NCI-H748 (cell line): ENCODE measurements around the gene UTP18.
"Not testable (repeated sequence)": the region's sequence is repeated elsewhere in the genome, so short reads cannot be mapped to it uniquely, and the experiment has no call there.

Source experiments
- DNase-seq: peaks from one replicate; lab custom pipeline; 2025; ENCODE audit not compliant: unreplicated experiment; lab: John Stamatoyannopoulos, UW

UTP18 gene

GRCh38 chr17:51330861-51331503 is 70.6 kb downstream of the UTP18 start:
- DNase-seq, result not testable (repeated sequence)

- no peak for DNase-seq
Measured at GRCh38 chr17:51335006-51335590, 74.8 kb downstream of the UTP18 start.

GRCh38 chr17:51335883-51336822 is 75.8 kb downstream of the UTP18 start:
- DNase-seq, result no peak

- DNase-seq, result no peak
Measured at GRCh38 chr17:51341457-51341856, 81.1 kb downstream of the UTP18 start.

- DNase-seq, result no peak
Measured at GRCh38 chr17:51342257-51342656, 81.9 kb downstream of the UTP18 start.

GRCh38 chr17:51344532-51344931 is 84.2 kb downstream of the UTP18 start:
- DNase-seq, result no peak

- DNase-seq, result no peak
Measured at GRCh38 chr17:51346218-51346982, 86.1 kb downstream of the UTP18 start.
